ENCODE results near the gene CNPPD1. TPM values are rescaled to one million over a fixed set of nuclear protein-coding genes. Genes with fewer than 3 reads are reported as not detected.

CNPPD1 gene
- total RNA-seq, 1 experiment from 2014 or later, result 40.6 TPM

GRCh38 chr2:219149667-219150066 lies 27.1 kb downstream of the CNPPD1 start:
- intact Hi-C loops (cut with micrococcal nuclease; ENCODE audit: unreplicated experiment), result loop anchor here (10.0 kb wide), 1 partner anchor 275 kb away; no protein-coding TSS in a partner anchor
- Mint-ChIP-seq H3K27me3 (ENCODE audit: unreplicated experiment) (no peaks in the 10 kb centered on the region), H3K4me3 (ENCODE audit: low read depth, unreplicated experiment) (no peak overlapping the region), H3K9me3 (ENCODE audit: low read depth, unreplicated experiment) (no peaks in the 10 kb centered on the region), H3K36me3 (ENCODE audit: insufficient read depth, unreplicated experiment) (no peaks in the 10 kb centered on the region), H3K27ac (ENCODE audit: unreplicated experiment) (no peak overlapping the region), H3K4me1 (ENCODE audit: low read depth, unreplicated experiment) (peaks cover 8% of the 10 kb centered on the region)
- DNase-seq, result peak; percentile 35
- no TSS peak for BruUV-seq (replicated peaks)
- CTCF ChIA-PET, result interaction anchor here (0.5 to 1.7 kb wide), 3 partner anchors 20 to 828 kb away, joined by 3 to 5 read pairs (median 3); no protein-coding TSS in a partner anchor
- no peak for TF ChIP-seq CTCF (IDR thresholded peaks at IDR 0.05; ENCODE audit: unreplicated experiment)

GRCh38 chr2:219142329-219142728 lies 34.4 kb downstream of the CNPPD1 start:
- intact Hi-C loops (cut with micrococcal nuclease; ENCODE audit: unreplicated experiment), result no loop called here
- no peak overlapping the region for H3K27ac Mint-ChIP-seq (ENCODE audit: unreplicated experiment)
- CTCF ChIA-PET, result interaction anchor here (0.6 to 0.9 kb wide), 5 partner anchors 12 to 1041 kb away, joined by 3 to 6 read pairs (median 4); no protein-coding TSS in a partner anchor
- no peak for TF ChIP-seq CTCF (IDR thresholded peaks at IDR 0.05; ENCODE audit: unreplicated experiment)
- no peaks in the 10 kb centered on the region for H3K9me3 Mint-ChIP-seq (ENCODE audit: low read depth, unreplicated experiment)
- peaks cover 24% of the 10 kb centered on the region for H3K4me1 Mint-ChIP-seq (ENCODE audit: low read depth, unreplicated experiment)
- no peaks in the 10 kb centered on the region for H3K27me3 Mint-ChIP-seq (ENCODE audit: unreplicated experiment)
- no peaks in the 10 kb centered on the region for H3K36me3 Mint-ChIP-seq (ENCODE audit: insufficient read depth, unreplicated experiment)
- no peak overlapping the region for H3K4me3 Mint-ChIP-seq (ENCODE audit: low read depth, unreplicated experiment)
- DNase-seq, result peak; percentile 58
- no TSS peak for BruUV-seq (replicated peaks)

- BruUV-seq (replicated peaks), result no TSS peak
- Mint-ChIP-seq H3K27ac (ENCODE audit: unreplicated experiment) (no peak overlapping the region), H3K9me3 (ENCODE audit: low read depth, unreplicated experiment) (no peaks in the 10 kb centered on the region), H3K4me3 (ENCODE audit: low read depth, unreplicated experiment) (no peak overlapping the region), H3K36me3 (ENCODE audit: insufficient read depth, unreplicated experiment) (no peaks in the 10 kb centered on the region), H3K4me1 (ENCODE audit: low read depth, unreplicated experiment) (peaks cover 16% of the 10 kb centered on the region), H3K27me3 (ENCODE audit: unreplicated experiment) (no peaks in the 10 kb centered on the region)
- DNase-seq, result no peak
- CTCF ChIA-PET, result no interaction called here
- no peak for TF ChIP-seq CTCF (IDR thresholded peaks at IDR 0.05; ENCODE audit: unreplicated experiment)
- intact Hi-C loops (cut with micrococcal nuclease; ENCODE audit: unreplicated experiment), result no loop called here
These were observed 36.0 kb downstream of the CNPPD1 start for GRCh38 chr2:219140722-219141121.

- Mint-ChIP-seq H3K36me3 (ENCODE audit: insufficient read depth, unreplicated experiment) (no peaks in the 10 kb centered on the region), H3K9me3 (ENCODE audit: low read depth, unreplicated experiment) (no peaks in the 10 kb centered on the region), H3K27ac (ENCODE audit: unreplicated experiment) (no peak overlapping the region), H3K27me3 (ENCODE audit: unreplicated experiment) (no peaks in the 10 kb centered on the region), H3K4me3 (ENCODE audit: low read depth, unreplicated experiment) (no peak overlapping the region), H3K4me1 (ENCODE audit: low read depth, unreplicated experiment) (no peaks in the 10 kb centered on the region)
- TF ChIP-seq CTCF (IDR thresholded peaks at IDR 0.05; ENCODE audit: unreplicated experiment), result no peak
- BruUV-seq (replicated peaks), result no TSS peak
- no peak for DNase-seq
- CTCF ChIA-PET, result no interaction called here
- intact Hi-C loops (cut with micrococcal nuclease; ENCODE audit: unreplicated experiment), result no loop called here
These were observed 42.7 kb downstream of the CNPPD1 start for GRCh38 chr2:219133976-219134375.
